DMS 273 (cell line): ENCODE data around the gene IRX4.

Experiments used
- DNase-seq: peaks from one replicate; lab custom pipeline; 2025; ENCODE audit not compliant: unreplicated experiment; lab: John Stamatoyannopoulos, UW

IRX4 gene

DNA sequence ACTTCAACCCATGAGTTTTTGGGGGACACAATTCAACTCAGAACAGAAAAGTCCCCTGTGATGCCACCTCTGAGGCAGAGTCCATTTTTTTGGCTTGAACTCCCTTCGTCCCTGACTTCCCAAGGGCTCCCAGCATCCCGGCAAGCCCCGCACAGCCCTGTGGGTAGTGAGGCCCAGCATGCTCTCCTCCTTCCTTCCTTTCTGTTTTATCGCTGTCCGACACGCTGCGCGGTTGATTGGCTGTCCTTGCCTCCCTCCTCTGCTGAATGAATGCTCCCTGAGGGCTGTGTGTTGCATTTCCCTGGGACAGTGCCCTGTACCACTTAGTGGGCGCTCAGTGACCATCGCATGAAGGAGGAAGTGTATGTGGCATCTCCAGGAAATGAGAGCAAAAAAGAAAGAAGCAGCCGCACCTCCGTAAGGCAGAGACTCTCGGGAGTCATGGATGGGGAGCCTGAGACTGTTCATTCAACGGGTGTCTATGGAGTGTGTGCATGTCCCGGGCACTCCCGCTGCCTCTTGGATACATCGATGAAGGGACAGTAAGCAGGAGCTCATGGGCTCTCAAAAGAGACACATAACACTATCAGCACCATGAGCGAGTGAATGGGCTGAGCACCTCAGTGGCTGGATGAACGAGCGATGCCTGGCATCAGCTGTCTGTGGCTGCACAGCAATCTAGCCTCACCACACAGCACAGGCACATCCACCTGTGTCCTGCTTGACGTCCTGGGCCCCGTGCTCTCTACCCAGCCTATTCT, 10.1 kb upstream of the IRX4 start:
- no peak for DNase-seq

DNA sequence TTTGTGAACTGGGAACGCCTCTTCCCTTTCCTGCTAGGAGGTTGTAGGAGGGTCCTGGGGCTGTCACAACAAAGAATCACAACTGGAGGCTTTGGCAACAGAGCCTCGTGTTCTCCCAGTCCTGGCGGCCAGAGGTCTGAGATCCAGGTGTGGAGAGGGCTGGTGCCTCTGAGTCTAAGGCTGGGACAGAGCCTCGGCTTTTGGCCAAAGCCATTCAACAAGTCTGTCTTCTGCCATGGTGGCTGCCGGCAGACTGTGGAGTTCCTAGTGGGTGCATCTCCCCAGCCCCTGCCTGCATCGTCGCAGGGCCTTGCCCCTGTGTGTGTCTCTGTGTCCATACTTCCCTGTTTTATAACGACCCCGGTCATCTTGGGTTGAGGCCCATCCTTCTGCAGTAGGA, 9.5 kb upstream of the IRX4 start:
- DNase-seq = no peak

DNA sequence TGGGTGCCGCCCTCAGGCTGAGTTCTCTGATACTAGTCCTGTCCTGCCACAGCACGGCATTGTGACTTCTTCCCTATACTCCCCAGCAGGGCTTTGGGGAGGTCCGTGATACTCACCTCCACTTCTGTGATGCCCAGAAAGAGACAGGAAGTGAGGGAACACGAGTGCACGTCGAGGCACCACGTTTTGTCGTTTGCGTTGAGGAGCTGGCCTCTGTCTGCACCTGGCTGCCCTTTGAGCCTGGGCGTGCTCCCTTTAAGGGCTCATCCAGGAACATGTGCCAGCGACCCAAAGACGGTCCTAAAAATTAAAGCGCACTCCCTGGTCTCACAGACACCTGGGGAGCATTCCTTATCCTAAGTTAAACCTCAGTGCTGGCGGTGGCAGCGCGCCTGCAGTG, 8.7 kb upstream of the IRX4 start:
- no peak for DNase-seq

DNA sequence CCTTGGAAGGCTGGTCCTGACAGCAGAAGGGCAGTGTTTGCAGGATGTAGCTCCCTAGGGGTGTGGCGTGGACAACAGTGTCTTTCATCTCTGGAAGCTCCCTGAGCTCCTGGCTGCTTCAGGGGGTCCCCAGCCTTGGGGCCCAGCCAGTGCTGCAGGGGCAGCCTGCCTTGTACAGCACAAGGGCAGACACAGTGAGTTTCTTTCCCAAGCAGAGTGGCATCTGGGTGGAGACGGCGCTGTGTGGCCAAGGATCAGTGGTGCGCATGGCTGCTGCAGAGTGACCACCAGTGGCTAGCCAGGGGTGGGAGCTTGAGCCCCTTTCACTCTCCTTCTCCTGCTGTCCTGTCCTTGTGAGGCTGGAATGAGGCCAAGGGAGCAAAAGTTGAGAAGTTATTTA, 7.6 kb upstream of the IRX4 start:
- DNase-seq = no peak

DNA sequence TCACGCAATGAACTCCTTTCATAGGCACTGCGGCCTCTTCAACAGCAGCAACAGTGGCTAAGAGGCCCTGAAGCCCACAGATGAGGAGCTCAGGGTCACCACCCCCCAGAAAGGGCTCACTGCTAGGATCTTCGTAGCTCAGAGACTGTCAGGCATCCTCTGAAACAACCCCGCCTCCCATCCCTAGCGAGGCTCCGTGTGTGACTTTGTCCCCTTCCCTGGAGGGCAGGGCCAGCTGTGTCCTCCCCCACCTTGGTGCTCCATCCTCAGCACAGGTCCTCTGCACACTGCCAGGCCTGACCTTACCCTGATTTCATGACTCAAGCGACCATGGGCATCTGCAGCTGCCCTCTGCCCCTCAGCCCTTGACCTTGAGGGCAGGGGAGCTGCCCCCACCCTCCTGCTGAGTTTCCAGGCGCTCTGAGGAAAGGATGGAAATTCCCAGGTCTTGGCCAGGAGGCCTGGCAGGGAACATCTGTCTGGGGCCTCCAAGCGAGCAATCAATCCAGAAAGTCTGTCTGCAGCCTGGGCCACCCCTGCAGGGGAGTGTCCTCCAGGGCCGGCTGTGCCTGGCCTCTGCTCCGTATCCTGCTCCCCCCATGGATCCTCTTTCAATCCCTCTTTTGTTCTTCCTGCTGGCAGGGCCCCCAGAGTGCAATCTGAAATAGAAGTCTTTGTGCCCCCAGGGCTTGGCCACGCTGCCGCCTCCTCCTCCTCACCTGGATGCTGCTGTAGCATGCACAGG, 6.8 kb upstream of the IRX4 start:
- DNase-seq = no peak

DNA sequence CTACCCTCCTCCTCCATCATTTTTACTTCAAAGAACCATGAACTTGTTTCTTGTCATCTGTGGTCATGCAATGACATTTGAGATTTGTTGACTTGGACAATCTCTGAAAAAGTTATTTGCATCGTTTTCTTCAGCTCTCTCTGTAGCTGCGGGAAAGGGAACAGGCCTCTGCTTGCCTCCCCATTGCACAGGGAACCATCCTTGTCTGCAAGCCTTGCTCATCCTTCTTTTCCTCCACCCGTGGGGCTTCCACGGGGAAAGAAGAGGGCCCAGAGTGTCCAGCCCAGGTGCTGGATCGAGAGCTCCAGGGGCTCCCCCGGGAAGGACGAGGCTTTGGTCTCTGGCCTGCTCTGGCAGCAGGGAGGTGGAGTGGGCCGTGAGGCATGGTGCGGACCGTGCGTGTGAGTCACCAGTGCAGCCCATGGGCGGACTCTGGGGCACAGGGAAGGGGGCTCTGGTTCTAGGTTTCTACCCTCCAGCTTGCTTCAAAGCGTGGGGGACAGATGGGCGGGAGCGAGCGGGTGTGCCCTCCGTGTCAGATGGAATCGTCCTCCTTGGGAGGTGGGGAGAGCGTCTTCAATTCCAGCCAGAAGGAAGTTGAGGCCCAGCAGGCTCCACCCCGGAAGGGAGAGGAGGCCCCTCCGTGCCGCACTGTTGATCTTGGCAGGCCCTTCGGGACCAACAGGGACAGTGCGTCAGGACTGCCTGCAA, 6.0 kb upstream of the IRX4 start:
- no peak for DNase-seq

DNA sequence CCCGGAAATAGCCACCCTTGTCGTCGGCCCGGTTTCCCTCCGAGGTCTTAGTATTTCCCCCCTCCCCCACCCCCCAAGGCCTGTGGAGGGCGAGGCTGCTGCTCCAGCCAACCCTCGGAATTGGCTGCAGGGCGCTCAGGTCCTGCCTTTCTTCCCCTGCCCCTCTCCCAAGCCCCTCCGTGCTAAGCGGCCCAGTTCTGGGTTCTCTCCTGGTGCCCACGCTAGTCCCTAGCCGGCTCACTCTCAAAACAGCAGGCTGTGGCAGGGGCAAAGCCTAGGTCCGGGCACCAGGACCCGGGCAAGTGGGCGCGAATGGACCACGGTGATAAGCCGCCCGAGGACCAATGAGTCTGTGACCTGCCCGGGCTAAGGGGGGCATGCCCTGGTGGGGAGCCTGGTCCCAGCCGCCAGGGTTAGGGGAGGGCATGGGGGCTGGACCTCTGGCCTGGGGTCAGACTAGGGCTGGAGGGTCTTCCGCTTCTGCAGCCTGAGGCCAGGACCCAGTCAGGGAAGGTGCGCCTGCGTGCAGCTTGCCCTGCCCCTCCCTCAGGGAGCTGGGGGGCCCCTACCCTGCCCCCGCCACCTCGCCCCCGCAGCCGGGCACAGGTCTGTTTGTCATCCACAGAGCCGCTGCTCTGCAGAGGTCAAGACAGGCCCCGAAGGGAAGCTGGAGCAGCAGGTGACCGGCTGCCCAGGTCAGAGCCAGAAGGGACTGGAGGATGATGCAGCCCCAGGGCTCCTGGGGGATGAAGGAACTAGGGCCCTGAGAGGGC, 5.0 kb upstream of the IRX4 start:
- no peak for DNase-seq

DNA sequence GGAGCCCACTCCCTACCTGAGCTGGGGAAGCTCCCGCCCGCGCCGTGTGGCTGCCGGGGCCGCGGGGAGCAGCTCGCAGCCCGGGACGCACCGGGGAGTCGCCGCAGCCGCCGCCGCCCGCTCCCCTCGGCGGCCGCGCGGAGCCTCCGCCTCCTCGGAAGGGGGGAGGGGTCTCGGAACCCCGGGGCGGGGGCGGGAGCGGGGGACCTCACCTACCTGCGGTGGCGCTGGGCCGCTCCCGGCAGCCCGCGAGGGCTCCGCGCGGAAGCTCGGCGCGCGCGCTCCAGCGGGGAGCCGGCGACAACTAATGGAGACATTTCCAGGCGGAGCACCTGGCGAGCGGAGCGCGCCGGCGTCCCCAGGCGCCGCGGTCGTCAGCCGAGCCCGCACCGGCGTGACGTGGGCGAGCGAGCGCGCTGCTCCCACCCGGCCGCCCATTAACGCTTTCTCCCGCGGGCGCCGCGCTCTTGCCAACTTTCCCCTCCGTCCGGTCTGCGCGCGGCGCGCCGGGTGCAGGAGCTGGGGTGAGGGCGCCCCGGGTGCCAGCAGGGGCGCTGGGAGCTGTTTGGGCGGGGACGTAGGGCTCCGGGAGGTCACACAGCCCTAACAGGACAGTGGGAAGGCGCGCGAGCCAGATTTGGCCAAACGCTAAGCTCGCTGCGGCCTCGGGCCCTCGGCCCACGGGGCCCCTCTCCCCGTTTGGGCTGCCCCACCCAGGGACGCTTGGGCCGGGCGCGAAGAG, 4.3 kb upstream of the IRX4 start:
- DNase-seq = peak; percentile 26

DNA sequence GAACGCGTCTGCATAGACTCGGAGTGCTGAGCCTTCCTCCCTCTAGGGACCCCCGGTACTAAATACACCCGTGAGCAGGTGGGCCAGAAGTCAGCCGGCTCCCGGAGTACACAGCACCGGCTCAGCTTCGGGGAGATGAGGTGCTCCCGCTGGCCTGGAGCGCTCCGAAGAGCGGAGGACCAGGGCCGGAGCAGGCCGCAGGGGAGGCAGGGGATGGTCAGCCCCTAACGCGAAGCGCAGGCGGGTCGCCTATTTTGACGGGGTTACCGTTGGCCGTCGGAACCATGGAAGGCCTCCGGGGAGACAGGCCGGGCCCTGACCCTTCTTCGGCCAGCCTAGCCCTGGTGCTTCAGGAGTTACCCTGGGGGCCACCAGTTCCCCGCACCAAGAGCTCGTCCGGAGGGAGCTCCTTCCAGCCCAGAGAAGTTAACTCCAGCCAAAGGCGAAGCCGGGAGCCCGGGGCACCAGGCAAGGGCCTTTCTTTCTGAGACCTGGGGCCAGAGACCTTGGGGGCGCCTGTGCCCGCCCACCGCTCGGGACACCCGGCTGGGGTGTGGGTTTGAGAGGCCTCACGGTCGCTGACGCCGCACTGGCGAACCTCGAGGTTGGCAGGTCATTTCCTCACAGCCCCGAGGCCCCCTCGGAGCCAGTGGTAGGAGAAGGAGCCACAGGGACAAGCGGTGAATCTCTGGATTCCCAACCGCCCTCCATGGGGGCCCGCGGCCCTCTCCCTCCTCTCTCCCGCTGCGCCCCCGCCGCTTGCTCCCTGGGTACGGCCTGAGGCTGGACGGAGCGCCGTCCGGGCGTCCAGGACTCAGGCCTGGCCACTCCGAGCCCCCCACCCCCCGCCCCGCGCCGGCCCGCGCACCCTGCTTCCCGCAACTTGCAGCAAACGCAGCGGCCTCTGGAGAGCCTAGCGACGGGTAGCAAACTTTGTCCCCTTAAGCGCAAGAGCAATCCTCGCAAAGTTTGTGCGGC, 3.4 kb upstream of the IRX4 start:
- DNase-seq = no peak

DNA sequence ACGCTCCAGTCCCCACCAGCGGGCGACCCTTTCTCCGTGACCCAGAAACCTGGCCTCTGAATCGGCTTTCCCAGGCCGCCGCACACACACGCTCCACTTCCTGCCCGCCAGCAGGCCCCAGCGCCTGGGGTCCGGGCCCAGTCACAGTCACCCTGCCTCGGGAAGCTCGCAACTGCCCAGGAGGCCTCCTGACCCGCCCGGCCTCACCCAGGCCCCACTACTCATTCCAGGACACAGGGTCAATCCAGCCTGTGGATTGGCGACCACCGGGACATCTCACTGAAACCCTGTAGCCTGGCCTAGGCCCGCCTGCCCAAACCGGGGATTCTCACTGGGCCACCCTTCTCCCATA, 2.7 kb upstream of the IRX4 start:
- DNase-seq = no peak

DNA sequence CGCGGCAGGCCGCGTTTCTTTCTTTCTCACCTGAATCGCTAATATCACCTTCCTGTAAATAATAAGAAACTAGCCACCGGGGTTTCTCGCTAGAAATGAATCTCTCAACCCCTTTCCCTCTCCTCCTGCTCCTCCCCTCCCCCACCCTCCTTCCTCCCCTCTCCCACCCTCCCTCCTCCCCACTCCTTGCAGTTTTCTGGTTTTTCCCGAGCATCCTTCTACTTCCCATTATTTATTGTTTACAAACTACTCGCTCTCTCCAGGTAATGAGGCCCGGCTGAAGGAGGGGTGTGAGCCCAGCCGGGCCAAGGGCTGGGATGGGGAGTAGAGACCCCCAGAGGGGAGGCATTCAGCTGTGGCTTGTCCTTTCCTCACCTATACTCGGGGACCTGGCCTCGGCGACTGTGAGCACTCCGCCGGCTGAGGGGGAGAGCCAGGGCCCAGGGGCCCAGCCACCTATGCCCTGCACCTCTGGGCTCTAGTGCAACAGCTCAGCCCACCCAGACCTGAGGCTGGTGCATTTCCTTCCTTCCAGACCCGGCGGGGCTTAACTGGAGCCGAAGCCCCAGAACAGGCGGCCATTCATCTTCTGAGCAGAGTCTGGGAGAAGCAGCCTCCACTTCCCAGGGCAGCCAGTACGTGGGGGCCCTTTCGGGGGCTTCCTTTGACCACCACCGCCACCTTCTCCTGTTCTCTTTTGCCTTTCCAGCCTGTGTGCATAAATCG, 2.1 kb upstream of the IRX4 start:
- no peak for DNase-seq

DNA sequence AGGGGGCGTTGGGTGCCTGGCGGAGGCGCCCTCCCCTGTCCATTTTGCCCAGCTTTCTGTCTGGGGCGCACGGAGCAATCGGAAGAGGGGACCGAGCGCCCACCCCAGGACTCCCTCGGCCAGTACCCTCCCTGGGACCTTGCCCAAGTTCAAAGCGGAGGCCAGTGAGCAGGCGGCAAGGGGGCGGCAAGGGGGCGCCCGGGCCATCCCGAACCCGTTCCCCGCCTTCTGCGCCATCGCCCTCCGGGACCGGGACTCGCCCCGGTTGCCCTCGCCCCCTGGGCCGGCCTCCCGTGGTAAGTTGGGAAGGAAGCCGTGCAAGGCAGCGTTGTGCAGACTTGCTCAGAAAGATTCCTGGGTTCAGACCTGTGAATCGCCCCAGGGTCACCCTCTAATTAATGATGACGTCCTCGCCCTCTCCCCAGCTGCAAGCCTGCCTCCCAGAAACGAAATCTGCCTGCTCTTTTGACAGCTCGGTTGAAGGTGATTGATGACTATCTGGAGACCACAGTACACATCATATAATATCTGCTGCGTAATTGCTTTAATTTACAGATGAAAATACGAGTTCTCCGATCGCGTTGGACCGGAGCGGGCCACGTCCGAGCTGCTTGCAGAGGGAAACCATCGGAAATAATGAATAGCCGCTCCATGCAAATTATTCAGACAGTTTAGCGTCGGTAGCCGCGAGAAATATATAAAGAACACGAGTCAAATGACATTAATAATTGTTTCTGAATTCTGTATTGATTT, 1.4 kb upstream of the IRX4 start:
- DNase-seq = no peak

DNA sequence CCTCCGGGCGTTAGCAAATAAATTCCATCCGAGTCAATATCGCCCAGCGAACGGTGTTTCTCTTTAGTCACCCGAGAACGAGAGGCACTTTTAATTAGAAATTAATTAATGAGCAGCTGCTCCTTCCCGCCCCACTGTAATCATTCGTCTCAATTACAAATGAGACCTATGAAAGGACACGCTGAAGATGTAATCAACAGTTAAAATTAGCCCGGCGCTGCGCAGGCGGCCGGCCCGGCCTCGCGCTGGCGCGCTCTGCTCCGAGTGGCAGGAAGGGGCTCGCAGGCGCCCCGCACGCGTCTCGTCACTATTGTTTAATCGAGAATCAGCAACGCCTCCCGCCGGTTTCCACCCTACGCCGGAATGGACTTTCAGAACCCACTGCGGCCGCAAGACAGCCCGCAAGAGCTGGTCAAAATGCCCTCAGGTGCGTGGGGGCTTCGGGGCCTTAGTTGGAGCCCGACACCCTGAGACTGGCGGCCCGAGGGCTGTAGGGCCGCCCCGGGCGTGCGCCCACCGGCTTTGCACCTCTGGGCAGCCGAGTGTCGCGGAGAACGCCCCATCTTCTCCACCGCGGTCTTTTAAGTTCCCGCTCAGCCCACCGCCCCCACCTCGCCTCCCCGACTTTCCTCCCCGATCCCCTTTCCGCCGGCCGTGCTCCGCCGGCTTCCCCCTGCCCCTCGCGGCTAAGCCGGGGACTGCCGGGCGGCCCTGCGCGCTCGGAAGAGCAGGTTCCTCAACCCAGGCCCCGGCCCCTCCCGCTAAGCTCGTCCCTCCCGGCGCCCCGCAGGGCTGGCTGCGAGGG, 597 bp upstream of the IRX4 start:
- peak; percentile 71 for DNase-seq

DNA sequence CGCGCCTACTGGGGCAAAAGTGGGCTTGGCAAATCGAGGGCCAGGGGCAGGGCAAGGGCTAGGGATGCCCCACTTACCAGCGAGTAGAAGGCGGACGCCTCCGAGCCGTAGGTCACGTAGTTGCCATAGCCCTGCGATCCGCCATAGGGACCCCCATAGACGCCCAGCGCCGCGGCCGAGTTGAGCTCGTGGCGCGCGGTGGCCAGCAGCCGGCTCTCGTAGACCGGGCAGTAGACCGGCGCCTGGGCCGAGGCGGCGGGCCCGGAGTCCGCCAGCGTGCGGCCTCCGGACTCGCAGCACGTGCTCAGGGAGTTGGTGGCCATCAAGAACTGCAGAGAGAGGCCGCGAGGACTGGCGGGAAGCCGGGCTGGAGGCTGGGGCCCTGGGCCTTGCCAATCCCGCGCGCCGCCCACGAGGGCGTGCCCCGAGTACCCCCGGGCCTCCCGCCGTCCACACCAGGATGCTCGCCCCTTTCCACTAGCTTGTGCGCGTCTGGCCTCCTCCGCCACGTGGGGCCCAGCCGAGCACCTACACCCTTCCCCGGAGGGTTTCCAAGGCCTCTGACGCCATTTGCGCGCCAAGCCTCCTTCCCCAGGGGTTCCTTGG, 891 bp downstream of the IRX4 start:
- no peak for DNase-seq

DNA sequence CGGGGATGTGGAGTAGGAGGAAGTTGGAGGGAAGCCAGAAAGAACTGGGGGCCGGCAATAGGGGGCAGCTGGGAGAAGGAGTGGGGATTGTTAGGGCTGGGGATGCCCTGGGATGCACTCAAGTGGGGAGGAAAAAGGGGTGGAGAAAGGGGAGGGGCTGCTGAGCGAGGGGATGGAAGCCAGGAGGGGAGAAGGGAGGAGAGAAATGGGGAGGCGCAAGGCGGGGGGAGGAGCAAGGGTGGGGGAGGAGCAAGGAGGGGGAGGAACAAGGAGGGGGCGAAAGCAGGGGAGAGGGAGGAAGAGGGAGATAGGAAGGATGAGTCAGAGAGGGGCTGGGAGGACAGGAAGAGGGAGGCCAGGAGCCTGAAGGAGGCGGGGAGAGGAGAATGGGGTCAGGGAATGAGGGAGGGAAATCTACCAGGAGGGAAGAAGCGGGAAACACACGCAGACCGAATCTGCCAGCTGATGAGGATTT, 1.6 kb downstream of the IRX4 start:
- DNase-seq = peak; percentile 56

DNA sequence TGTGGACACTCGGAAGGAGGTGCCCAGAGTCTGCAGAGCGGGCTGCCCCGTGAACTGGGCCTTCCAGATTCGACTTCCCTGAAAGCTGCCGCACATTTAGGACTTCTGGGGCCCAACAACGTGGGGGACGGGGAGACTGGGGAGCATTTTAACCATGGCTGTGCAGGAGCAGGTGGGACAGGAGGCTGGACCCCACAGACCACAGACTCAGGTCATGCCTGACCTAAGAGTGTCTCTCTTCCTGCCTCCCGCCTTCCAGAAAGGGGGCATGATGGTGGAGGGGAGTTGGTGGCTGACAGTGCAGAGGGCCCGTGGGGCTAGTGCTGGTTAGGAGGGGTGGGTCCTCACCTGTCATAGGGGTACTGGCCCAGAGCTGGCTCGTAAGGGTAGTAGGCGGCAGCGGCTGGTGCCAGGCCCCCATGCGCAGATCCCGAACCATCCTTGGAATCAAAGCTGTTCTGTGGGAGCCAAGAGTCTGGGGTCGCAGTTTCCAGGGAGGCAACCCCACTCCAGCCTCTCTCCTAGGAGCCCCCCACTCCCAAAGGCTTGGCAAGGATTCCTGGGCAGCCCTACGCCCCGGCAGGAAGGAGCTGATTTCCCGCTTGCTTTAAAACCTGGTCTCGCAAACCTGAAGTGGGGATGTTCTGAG, 2.2 kb downstream of the IRX4 start:
- no peak for DNase-seq
